ENCODE measurements around the gene GAMT.

- TF ChIP-seq EZH2phosphoT487 (IDR thresholded peaks at IDR 0.05; ENCODE audit: low read depth, severe bottlenecking, unreplicated experiment) (no peak), CTCF (IDR thresholded peaks at IDR 0.05; ENCODE audit: poor library complexity) (no peak), EZH2 (IDR thresholded peaks at IDR 0.05; ENCODE audit: borderline replicate concordance) (no peak)
These were observed 17.8 kb downstream of the GAMT start, which contains the start of gene NDUFS7 for GRCh38 chr19:1383312-1384084.

Measured in hepatocyte (in vitro differentiated cells).